Stomach (tissue), 9 donors: Measurements from ENCODE around the gene CATSPER1. TPM values are rescaled to one million over a fixed set of nuclear protein-coding genes. Genes with fewer than 3 reads are reported as not detected.
"Not testable (repeated sequence)": the region's sequence is repeated elsewhere in the genome, so short reads cannot be mapped to it uniquely, and the experiment has no call there.

Experiments
- DNase-seq, 2 donors: peaks; one replicate each; pipeline versions ENCODE4 v3.0.0 to v3.0.0-alpha.2; 2013 to 2019
- H3K27ac ChIP-seq, 5 donors: fragments of 200-600 bp in 4 of 5; sonication (generic) in 4 of 5; one replicate each; pipeline ENCODE4 v1.5.1; 2013 to 2019; ENCODE audit warnings: mild to moderate bottlenecking in 1 of 5, moderate library complexity in 1 of 5
- H3K27me3 ChIP-seq, 3 donors: fragments of 200-600 bp; sonication (generic); one replicate each; pipeline ENCODE4 v1.5.1; 2017 to 2019; ENCODE audit warnings: mixed run types in 1 of 3
- H3K36me3 ChIP-seq, 4 donors: fragments of 200-600 bp; sonication (generic); 1 replicate in 3 of 4; 2 replicates in 1 of 4; pipeline ENCODE4 v1.5.1; 2016 to 2019
- H3K4me1 ChIP-seq, 4 donors: fragments of 200-600 bp; sonication (generic); one replicate each; pipeline ENCODE4 v1.5.1; 2016 to 2019
- H3K4me3 ChIP-seq, 4 donors: fragments of 200-600 bp; sonication (generic) in 3 of 4; one replicate each; pipeline ENCODE4 v1.5.1; 2016 to 2019; ENCODE audit warnings: mild to moderate bottlenecking in 1 of 4
- H3K9me3 ChIP-seq, 4 donors: fragments of 200-600 bp; sonication (generic); one replicate each; pipeline ENCODE4 v1.5.1; 2016 to 2019
- EP300 ChIP-seq: sonication (generic); formaldehyde crosslinking; IDR thresholded peaks from one replicate; pipeline ENCODE4 v1.6.1; 2017; ENCODE audit warnings: antibody characterized with exemption
- POLR2A ChIP-seq, 4 donors: fragments of 450-650 bp; IDR thresholded peaks; one replicate each; pipeline ENCODE4 v1.6.1; 2016; ENCODE audit warnings: antibody characterized with exemption in 4 of 4, control low read depth in 2 of 4, mild to moderate bottlenecking in 1 of 4, moderate library complexity in 1 of 4
- POLR2AphosphoS5 ChIP-seq, 3 donors: sonication (generic); formaldehyde crosslinking; IDR thresholded peaks; one replicate each; pipeline ENCODE4 v1.6.1; 2016; ENCODE audit warnings: antibody characterized with exemption in 3 of 3
- WGBS, 5 donors: extraction: QIAGEN DNeasy Blood & Tissue Kit in 3 of 5; methylation state at CpG; one replicate each; pipeline versions ENCODE4 v1.1.5 to v1.1.7; 2013 to 2018; 5-methylcytosine and 5-hydroxymethylcytosine counted together
- intact Hi-C: fragments of 100-400 bp; cut with DNase I; formaldehyde crosslinking; loops from one replicate; pipeline ENCODE4 v1.15.1; 2023; ENCODE audit warnings: low total_unique reads
- polyA plus RNA-seq, 3 donors: library from polyadenylated mRNA; stranded (reverse); fragments of 200-250 nt; gene quantifications; one replicate each; pipeline ENCODE4 v1.2.3, GENCODE V29; 2013
- total RNA-seq, 5 donors: library from RNA; depleted of rRNA; stranded (reverse); fragments of >200 nt; gene quantifications; one replicate each; pipeline versions ENCODE4 v1.1.0 to v1.2.3, GENCODE V29; 2014 to 2016
- TF ChIP-seq, protein P1 (sequence below), 7 experiments: fragments of 450-650 bp in 4 of 7; fragments of 200-600 bp in 3 of 7; sonication (generic) in 3 of 7; IDR thresholded peaks; one replicate each; pipeline ENCODE4 v1.5.1; 2016 to 2019; ENCODE audit warnings: antibody characterized with exemption in 7 of 7, control low read depth in 2 of 7, mild to moderate bottlenecking in 1 of 7
- donor health status: healthy with polysubstance abuse.
- donor health status: Bipolar disorder and iron deficiency.
- donor health status: healthy.

CATSPER1 gene
- total and polyA plus RNA-seq, 8 donors = 0.08 to 1.4 (median 0.68) TPM; not detected in 5

DNA sequence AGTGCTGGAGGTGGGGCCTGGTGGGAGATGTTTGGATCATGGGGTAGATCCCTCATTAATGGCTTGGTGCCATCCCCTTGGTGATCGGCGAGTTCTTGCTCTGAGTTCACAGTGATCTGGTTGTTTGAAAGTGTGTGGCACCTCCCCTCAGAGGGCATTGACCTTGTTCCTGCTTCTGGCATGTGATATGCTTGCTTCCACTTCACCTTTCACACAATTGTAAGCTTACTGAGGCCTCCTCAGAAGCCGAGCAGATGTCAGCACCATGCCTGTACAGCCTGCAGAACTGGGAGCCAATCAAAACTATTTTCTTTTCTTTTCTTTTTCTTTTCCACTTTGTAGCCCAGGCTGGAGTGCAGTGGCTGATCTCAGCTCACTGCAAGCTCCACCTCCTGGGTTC lies 11.0 kb upstream of the CATSPER1 start:
- no peaks in the 10 kb centered on the region for H3K36me3 ChIP-seq
- H3K9me3 ChIP-seq = no peaks in the 10 kb centered on the region
- no peak for DNase-seq
- TF ChIP-seq POLR2AphosphoS5 (IDR thresholded peaks at IDR 0.05) = no peak
- TF ChIP-seq EP300 = no peak
- TF ChIP-seq, protein P1, sequence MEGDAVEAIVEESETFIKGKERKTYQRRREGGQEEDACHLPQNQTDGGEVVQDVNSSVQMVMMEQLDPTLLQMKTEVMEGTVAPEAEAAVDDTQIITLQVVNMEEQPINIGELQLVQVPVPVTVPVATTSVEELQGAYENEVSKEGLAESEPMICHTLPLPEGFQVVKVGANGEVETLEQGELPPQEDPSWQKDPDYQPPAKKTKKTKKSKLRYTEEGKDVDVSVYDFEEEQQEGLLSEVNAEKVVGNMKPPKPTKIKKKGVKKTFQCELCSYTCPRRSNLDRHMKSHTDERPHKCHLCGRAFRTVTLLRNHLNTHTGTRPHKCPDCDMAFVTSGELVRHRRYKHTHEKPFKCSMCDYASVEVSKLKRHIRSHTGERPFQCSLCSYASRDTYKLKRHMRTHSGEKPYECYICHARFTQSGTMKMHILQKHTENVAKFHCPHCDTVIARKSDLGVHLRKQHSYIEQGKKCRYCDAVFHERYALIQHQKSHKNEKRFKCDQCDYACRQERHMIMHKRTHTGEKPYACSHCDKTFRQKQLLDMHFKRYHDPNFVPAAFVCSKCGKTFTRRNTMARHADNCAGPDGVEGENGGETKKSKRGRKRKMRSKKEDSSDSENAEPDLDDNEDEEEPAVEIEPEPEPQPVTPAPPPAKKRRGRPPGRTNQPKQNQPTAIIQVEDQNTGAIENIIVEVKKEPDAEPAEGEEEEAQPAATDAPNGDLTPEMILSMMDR (IDR thresholded peaks at IDR 0.05) = no peak
- no peak for TF ChIP-seq POLR2A (IDR thresholded peaks at IDR 0.05)
- no peaks in the 10 kb centered on the region for H3K4me1 ChIP-seq
- peaks cover 0 to 20% (median 0%) of the 10 kb centered on the region in 3 donors for H3K27me3 ChIP-seq
- H3K27ac ChIP-seq = no peak overlapping the region
- WGBS, 5 donors = 77 to 89% (median 87%) methylated on average over 3 of the region's 3 CpGs
- intact Hi-C loops = no loop called here
- H3K4me3 ChIP-seq = no peak overlapping the region

DNA sequence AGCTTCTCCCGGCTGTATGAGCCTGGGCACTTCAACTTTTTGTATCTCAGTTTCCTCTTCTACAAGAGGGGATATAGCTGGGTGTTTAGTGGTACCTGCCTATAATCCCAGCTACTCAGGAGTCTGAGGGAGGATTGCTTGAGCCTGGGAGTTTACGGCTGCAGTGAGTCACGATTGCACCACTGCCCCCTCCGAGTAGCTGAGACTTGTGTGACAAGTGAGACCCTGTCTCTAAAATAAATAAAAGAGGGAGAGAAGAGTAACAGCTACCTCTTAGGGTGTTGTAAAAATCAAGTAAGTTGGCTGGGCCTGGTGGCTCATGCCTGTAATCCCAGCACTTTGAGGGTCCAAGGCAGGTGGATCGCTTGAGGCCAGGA lies 10.0 kb upstream of the CATSPER1 start:
- Histone ChIP-seq H3K4me3 (no peak overlapping the region), H3K9me3 (no peaks in the 10 kb centered on the region), H3K36me3 (no peaks in the 10 kb centered on the region), H3K27ac (no peak overlapping the region), H3K4me1 (no peaks in the 10 kb centered on the region), H3K27me3 (peaks cover 0 to 20% (median 0%) of the 10 kb centered on the region in 3 donors)
- TF ChIP-seq, protein P1 (IDR thresholded peaks at IDR 0.05) = no peak
- TF ChIP-seq POLR2A (IDR thresholded peaks at IDR 0.05) (no peak), EP300 (no peak), POLR2AphosphoS5 (IDR thresholded peaks at IDR 0.05) (no peak)
- WGBS, 5 donors = 79 to 88% (median 87%) methylated on average over 5 of the region's 5 CpGs
- no peak for DNase-seq
- intact Hi-C loops = no loop called here

DNA sequence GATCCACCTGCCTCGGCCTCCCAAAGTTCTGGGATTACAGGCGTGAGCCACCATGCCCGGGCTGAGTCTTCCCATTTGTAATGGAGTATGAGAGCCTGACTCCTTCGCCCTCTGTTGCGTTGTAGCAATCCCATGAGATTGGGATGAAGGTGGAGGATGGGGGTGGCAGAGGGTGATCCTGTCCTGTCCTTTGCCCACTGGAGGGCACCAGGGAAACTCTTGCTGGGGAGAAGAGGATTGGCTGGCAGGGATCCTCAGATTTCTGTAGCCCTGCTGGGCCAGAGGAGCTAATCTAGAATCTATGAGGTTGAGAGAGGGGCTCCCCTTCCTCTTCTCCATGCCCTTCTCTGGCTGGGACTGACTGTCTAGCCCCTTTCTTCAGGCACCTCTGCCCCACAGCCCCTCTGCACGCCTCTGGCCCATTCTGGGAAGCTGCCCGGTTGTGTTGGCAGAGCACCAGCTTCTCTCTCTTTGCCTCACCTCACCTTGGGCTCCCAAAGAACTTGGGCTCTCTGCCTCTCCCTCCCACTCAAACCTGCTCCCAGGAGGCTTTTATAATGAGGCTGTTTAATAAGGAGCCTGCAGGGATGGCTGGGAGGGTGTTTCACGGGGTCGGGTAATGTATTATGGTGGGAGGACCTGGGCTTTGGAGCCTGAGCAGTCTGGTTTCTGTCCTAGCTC lies 9.5 kb upstream of the CATSPER1 start:
- WGBS, 5 donors = 55 to 73% (median 68%) methylated on average over 7 to 9 of the region's 9 CpGs
- Histone ChIP-seq H3K27ac (no peak overlapping the region), H3K4me1 (no peaks in the 10 kb centered on the region), H3K36me3 (no peaks in the 10 kb centered on the region), H3K9me3 (no peaks in the 10 kb centered on the region), H3K4me3 (no peak overlapping the region), H3K27me3 (peaks cover 0 to 20% (median 0%) of the 10 kb centered on the region in 3 donors)
- intact Hi-C loops = no loop called here
- DNase-seq = no peak
- TF ChIP-seq POLR2A (IDR thresholded peaks at IDR 0.05) (no peak), POLR2AphosphoS5 (IDR thresholded peaks at IDR 0.05) (no peak), EP300 (no peak)
- TF ChIP-seq, protein P1 (IDR thresholded peaks at IDR 0.05) = no peak

DNA sequence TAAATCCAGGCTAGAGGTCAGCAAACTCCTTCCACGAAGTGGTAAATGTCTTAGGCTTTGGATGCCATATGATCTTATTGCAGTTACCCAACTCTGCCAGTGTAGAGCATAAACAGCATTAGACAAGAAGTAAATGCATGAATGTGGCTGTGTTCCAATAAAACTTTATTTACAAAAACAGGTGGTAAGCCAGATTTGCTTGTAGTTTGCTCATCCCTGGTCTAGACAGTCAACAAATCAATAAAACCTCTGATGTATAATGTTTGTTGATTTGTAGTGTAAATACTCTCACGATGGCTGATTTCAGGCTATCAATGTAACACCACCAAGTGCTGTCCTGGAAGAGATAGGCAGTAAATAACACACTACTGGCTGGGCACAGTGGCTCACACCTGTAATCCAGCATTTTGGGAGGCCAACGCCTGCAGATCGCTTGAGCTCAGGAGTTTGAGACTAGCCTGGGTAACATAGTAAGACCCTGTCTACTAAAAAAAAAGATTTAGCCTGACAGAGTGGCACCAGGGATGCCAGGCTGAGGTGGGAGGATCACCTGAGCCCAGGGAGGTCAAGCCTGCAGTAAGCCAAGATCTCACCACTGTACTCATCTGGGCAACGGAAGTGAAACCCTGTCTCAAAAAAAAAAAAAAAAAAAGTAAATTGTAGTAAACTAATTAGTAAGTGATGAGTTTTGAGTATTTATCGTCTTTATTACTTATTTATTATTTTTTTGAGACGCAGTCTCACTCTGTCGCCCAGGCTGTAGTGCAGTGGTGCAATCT lies 6.9 kb upstream of the CATSPER1 start:
- no peaks in the 10 kb centered on the region for H3K4me1 ChIP-seq
- no peak for DNase-seq
- no peak overlapping the region for H3K27ac ChIP-seq
- no peaks in the 10 kb centered on the region for H3K9me3 ChIP-seq
- TF ChIP-seq, protein P1 (IDR thresholded peaks at IDR 0.05) = no peak
- TF ChIP-seq EP300 (no peak), POLR2AphosphoS5 (IDR thresholded peaks at IDR 0.05) (no peak), POLR2A (IDR thresholded peaks at IDR 0.05) (no peak)
- intact Hi-C loops = no loop called here
- peaks cover 0 to 24% (median 3%) of the 10 kb centered on the region in 3 donors for H3K27me3 ChIP-seq
- WGBS, 5 donors = 75 to 83% (median 79%) methylated on average over 8 of the region's 8 CpGs
- H3K36me3 ChIP-seq = no peaks in the 10 kb centered on the region
- no peak overlapping the region for H3K4me3 ChIP-seq

DNA sequence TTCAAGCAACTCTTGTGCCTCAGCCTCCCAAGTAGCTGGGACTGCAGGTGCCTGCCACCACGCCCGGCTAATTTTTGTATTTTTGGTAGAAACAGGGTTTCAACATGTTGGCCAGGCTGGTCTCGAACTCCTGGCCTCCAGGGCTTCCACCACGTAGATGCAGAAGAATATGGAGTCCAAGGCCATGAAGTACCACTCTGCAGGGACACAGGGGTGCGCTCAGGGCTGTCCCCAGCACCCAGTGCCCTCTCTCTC lies 3.2 kb downstream of the CATSPER1 start:
- H3K27ac ChIP-seq, intact Hi-C loops, DNase-seq, H3K4me3 ChIP-seq, H3K36me3 ChIP-seq, H3K9me3 ChIP-seq: not testable (repeated sequence)
- 59 to 78% (median 76%) methylated on average over 4 to 5 of the region's 5 CpGs for WGBS, 5 donors
- Histone ChIP-seq H3K4me1 (peaks cover 3 to 23% (median 13%) of the 10 kb centered on the region in 4 donors), H3K27me3 (peaks cover 0 to 12% (median 2%) of the 10 kb centered on the region in 3 donors)
